Kidney (tissue), 14 donors: ENCODE data around the gene TXNDC5. TPM values are rescaled to one million over a fixed set of nuclear protein-coding genes. Genes with fewer than 3 reads are reported as not detected.

ENCODE experiments used
- DNase-seq, 5 donors: peaks; one replicate each; pipeline ENCODE4 v3.0.0-alpha.2; 2013 to 2020
- FAIRE-seq: peaks from 2 replicates; lab custom pipeline; 2012; peaks lifted over from hg19 to GRCh38; lab: Jason Lieb, UNC
- H3K27ac ChIP-seq, 2 donors: one replicate each; pipeline ENCODE4 v1.7.0; 2013; ENCODE audit warnings: low read depth in 2 of 2, low read length in 2 of 2, inconsistent platforms in 1 of 2
- H3K27me3 ChIP-seq: one replicate; pipeline ENCODE4 v1.7.1; 2013; ENCODE audit warnings: low read length, inconsistent platforms; ENCODE audit not compliant: control insufficient read depth, insufficient read depth
- H3K36me3 ChIP-seq, 3 donors: one replicate each; pipeline versions ENCODE4 v1.7.0 to v1.7.1; 2013; ENCODE audit warnings: low read length in 3 of 3, control low read depth in 1 of 3, inconsistent platforms in 1 of 3; ENCODE audit not compliant: insufficient read depth in 3 of 3, control insufficient read depth in 2 of 3
- H3K4me1 ChIP-seq, 3 donors: one replicate each; pipeline versions ENCODE4 v1.7.0 to v1.7.1; 2013; ENCODE audit warnings: low read length in 3 of 3, inconsistent platforms in 1 of 3, low read depth in 1 of 3; ENCODE audit not compliant: control insufficient read depth in 2 of 3, insufficient read depth in 2 of 3
- H3K4me3 ChIP-seq, 3 donors: one replicate each; pipeline versions ENCODE4 v1.7.0 to v1.8.1; 2013; ENCODE audit warnings: low read length in 3 of 3, control low read depth in 1 of 3, inconsistent platforms in 1 of 3
- H3K9ac ChIP-seq, 3 donors: one replicate each; pipeline versions ENCODE4 v1.7.0 to v1.7.1; 2013; ENCODE audit warnings: low read length in 3 of 3, control low read depth in 1 of 3, inconsistent platforms in 1 of 3
- H3K9me3 ChIP-seq, 3 donors: one replicate each; pipeline versions ENCODE4 v1.7.0 to v1.7.1; 2013; ENCODE audit warnings: low read length in 3 of 3, control low read depth in 1 of 3, inconsistent platforms in 1 of 3; ENCODE audit not compliant: control insufficient read depth in 2 of 3, insufficient read depth in 1 of 3
- intact Hi-C: fragments of 100-400 bp; cut with DNase I; formaldehyde crosslinking; loops from one replicate; pipeline ENCODE4 v1.11.1; 2022
- polyA plus RNA-seq: library from polyadenylated mRNA; stranded (reverse); fragments of 350-450 nt; fragmentation: Illumina TruSeq; extraction: RNeasy Lipid Tissue Mini Kit (QIAGEN cat#74804); gene quantifications from one replicate; pipeline ENCODE4 v1.2.3, GENCODE V29; 2014; ENCODE audit warnings: low read depth, low replicate concordance; ENCODE audit not compliant: insufficient read depth
- total RNA-seq: library from RNA; stranded (reverse); fragmentation: NEBNext Ultra II Directional; extraction: Animal tissue kit (Norgen Biotek cat#: 25700); gene quantifications from one replicate; pipeline ENCODE4 v1.2.1, GENCODE V29; 2021
- TF ChIP-seq, protein P1 (sequence below): IDR thresholded peaks from 3 replicates; pipeline ENCODE4 v1.5.1; 2012; ENCODE audit warnings: mild to moderate bottlenecking, moderate library complexity, borderline replicate concordance; ENCODE audit not compliant: insufficient read depth; ENCODE audit errors: extremely low read depth
- donor health status: control.
- donor health status: control.
- donor health status: control.
- donor health status: control.
- donor health status: control.
- donor health status: DM: yes; HTN: yes; CAD: no.
- donor health status: Normal renal cell carcinoma (clear cell type).

Gene TXNDC5
- total and polyA plus RNA-seq, 2 donors from 2014 or later: 73.5 to 153 TPM

DNA sequence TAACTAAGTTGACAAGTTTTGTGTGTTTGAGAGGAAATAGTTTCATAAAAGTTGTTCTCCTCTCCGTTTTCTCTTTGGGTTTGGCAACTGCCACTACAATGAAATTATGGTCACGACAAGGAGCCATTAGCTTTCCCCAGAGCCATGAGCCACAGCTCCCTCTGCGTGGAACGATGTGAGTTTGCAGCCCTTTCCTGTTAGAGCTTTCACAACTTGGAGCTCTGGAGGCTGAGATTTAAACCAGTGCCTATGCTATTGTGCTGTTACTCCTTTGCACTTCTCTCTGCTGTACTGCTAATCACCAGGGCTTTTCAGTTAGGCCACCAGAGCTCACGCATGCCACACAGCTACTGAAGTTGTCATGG is 29.3 kb upstream of the TXNDC5 start:
- Histone ChIP-seq H3K9ac (no peak overlapping the region), H3K27me3 (no peaks in the 10 kb centered on the region), H3K27ac (no peak overlapping the region), H3K9me3 (no peaks in the 10 kb centered on the region), H3K4me3 (no peak overlapping the region), H3K4me1 (no peaks in the 10 kb centered on the region), H3K36me3 (no peaks in the 10 kb centered on the region)
- peak in 3 of 5 donors; percentile 19 to 42 (median 31) for DNase-seq
- intact Hi-C loops: no loop called here
- FAIRE-seq: no peak
- TF ChIP-seq, protein P1, sequence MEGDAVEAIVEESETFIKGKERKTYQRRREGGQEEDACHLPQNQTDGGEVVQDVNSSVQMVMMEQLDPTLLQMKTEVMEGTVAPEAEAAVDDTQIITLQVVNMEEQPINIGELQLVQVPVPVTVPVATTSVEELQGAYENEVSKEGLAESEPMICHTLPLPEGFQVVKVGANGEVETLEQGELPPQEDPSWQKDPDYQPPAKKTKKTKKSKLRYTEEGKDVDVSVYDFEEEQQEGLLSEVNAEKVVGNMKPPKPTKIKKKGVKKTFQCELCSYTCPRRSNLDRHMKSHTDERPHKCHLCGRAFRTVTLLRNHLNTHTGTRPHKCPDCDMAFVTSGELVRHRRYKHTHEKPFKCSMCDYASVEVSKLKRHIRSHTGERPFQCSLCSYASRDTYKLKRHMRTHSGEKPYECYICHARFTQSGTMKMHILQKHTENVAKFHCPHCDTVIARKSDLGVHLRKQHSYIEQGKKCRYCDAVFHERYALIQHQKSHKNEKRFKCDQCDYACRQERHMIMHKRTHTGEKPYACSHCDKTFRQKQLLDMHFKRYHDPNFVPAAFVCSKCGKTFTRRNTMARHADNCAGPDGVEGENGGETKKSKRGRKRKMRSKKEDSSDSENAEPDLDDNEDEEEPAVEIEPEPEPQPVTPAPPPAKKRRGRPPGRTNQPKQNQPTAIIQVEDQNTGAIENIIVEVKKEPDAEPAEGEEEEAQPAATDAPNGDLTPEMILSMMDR: no peak

DNA sequence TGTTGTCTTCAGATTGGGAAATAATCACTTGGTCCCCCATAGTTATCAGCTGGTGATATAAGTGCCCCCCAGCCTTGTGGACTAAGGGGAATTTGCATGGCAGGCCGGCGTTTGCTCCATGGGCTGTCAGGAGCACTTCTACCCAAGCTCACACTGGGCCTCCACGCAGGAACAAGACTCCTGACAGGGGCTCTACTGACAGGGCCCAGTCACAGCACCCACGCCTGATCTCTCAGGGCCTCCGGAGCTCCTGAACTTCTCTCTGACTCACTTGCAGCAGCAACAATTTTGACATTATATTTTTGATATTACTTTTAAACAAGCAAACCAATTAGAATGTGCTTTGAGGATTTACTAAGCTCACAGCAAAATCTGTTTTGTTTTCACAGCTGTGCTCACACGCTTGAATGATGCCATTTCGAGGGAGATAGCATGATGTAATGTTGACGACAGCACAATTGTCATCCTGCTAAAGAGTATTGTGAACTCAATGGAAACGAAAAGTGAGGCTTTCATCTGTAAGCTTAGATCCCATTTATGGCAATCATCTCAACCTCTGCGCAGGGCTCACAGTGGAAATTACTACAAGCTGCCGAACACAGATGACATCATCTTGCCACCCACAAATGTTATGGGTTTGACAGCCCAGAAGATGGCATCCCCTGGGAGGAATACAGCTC is 28.7 kb upstream of the TXNDC5 start:
- FAIRE-seq: no peak
- intact Hi-C loops: no loop called here
- Histone ChIP-seq H3K27ac (no peak overlapping the region), H3K36me3 (no peaks in the 10 kb centered on the region), H3K9ac (no peak overlapping the region), H3K4me1 (no peaks in the 10 kb centered on the region), H3K4me3 (no peak overlapping the region), H3K27me3 (no peaks in the 10 kb centered on the region), H3K9me3 (no peaks in the 10 kb centered on the region)
- peak in 1 of 5 donors; percentile 25 for DNase-seq
- TF ChIP-seq, protein P1: no peak

DNA sequence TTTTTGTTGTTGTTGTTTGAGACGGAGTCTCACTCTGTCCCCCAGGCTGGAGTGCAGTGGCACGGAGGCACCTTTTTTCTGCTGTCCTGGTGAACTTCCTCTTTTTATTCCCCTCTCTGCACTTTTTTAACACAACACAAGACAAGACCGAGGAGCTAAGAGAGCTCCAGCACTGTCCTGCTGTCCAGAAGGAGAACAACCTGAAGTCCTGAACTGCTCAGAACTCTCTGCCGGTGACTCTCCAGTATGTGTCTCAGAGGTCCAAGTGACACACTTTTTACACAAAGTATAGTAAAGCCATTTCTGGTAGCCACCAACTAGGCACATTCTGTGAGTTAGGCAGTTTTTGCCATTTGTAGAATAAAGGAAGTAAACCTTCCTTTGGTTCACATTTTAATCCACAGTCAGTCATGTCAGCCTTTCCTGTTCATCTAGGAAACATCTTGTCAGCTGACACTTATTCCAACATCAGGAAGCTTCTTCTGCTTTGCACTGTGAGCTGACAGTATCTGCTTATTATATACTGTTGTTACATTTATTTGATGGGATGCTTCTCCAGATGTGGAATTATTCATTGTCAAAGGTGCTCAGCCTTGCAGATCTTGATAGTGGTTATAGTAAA is 28.1 kb upstream of the TXNDC5 start:
- Histone ChIP-seq H3K4me1 (no peaks in the 10 kb centered on the region), H3K27me3 (no peaks in the 10 kb centered on the region), H3K9ac (no peak overlapping the region), H3K27ac (no peak overlapping the region), H3K9me3 (no peaks in the 10 kb centered on the region), H3K4me3 (no peak overlapping the region), H3K36me3 (no peaks in the 10 kb centered on the region)
- intact Hi-C loops: no loop called here
- TF ChIP-seq, protein P1: no peak
- no peak for DNase-seq
- FAIRE-seq: no peak
